Heart right ventricle (tissue), 16 donors: ENCODE measurements around the gene KNDC1. TPM values are rescaled to one million over a fixed set of nuclear protein-coding genes. Genes with fewer than 3 reads are reported as not detected.
A peak's percentile ranks its signal among the peaks of the same experiment; 100 is the strongest.

ENCODE experiments used
- ATAC-seq, 8 donors: fragments of 200-7000 bp; cut with Tn5 transposase; one replicate each; pipeline ENCODE4 v1.9.1; 2020; ENCODE audit warnings: mild to moderate bottlenecking in 8 of 8, moderate library complexity in 8 of 8, moderate number of reproducible peaks in 1 of 8
- DNase-seq, 2 donors: peaks; one replicate each; pipeline ENCODE4 v3.0.0-alpha.2; 2020
- H3K27ac ChIP-seq, 10 donors: fragments of 200-600 bp; sonication (generic) in 2 of 10; one replicate each; pipeline versions ENCODE4 v1.5.0 to v1.8.0; 2020 to 2022; ENCODE audit warnings: mild to moderate bottlenecking in 3 of 10
- H3K27me3 ChIP-seq, 7 donors: fragments of 200-600 bp; one replicate each; pipeline ENCODE4 v1.8.0; 2021 to 2022; ENCODE audit warnings: mild to moderate bottlenecking in 2 of 7
- H3K36me3 ChIP-seq, 9 donors: fragments of 200-600 bp; sonication (generic) in 1 of 9; one replicate each; pipeline versions ENCODE4 v1.5.0 to v1.8.0; 2020 to 2022; ENCODE audit warnings: mild to moderate bottlenecking in 2 of 9
- H3K4me1 ChIP-seq, 9 donors: fragments of 200-600 bp; sonication (generic) in 1 of 9; one replicate each; pipeline versions ENCODE4 v1.5.0 to v1.8.0; 2020 to 2022; ENCODE audit warnings: mild to moderate bottlenecking in 4 of 9
- H3K4me3 ChIP-seq, 10 donors: fragments of 200-600 bp; sonication (generic) in 2 of 10; one replicate each; pipeline versions ENCODE4 v1.5.0 to v1.8.0; 2020 to 2022; ENCODE audit warnings: mild to moderate bottlenecking in 7 of 10, moderate library complexity in 2 of 10
- H3K9me3 ChIP-seq, 11 donors: fragments of 200-600 bp in 10 of 11; sonication (generic) in 2 of 11; one replicate each; pipeline versions ENCODE4 v1.5.0 to v1.8.0; 2013 to 2022; ENCODE audit warnings: mild to moderate bottlenecking in 2 of 11, control low read depth in 1 of 11, moderate library complexity in 1 of 11
- CTCF ChIP-seq, 9 donors: fragments of 200-600 bp; sonication (generic) in 2 of 9; IDR thresholded peaks; one replicate each; pipeline versions ENCODE4 v1.5.0 to v1.8.0; 2021 to 2022; ENCODE audit warnings: antibody characterized with exemption in 9 of 9, mild to moderate bottlenecking in 5 of 9, moderate library complexity in 1 of 9
- WGBS, 2 donors: extraction: QIAGEN DNeasy Blood & Tissue Kit; methylation state at CpG; one replicate each; pipeline ENCODE4 v1.1.7; 2013; ENCODE audit warnings: inconsistent platforms in 1 of 2; 5-methylcytosine and 5-hydroxymethylcytosine counted together
- intact Hi-C, 10 donors: fragments of 100-400 bp; cut with DNase I; formaldehyde crosslinking; loops; one replicate each; pipeline versions ENCODE4 v1.11.1 to v1.14.2; 2022
- polyA plus RNA-seq, 2 donors: library from polyadenylated mRNA; stranded (reverse); fragments of 200-250 nt; gene quantifications; one replicate each; pipeline ENCODE4 v1.2.3, GENCODE V29; 2013
- total RNA-seq, 10 donors: library from RNA; stranded (reverse); fragmentation: NEBNext Ultra II Directional in 3 of 10; extraction: Animal tissue kit (Norgen Biotek cat#: 25700) in 3 of 10; gene quantifications; one replicate each; pipeline versions ENCODE4 v1.2.1 to v1.2.4, GENCODE V29; 2021 to 2023
- donor health status: Arrhythmogenic right ventricular cardiomyopathy.
- donor health status: ischemic (EF 13 %, LVEDD 7.1; RV severe dilation, severe dysfunction).
- donor health status: healthy with polysubstance abuse.
- donor health status: DM: no; HTN: yes; CAD: no.
- donor health status: DM: no; HTN: no; CAD: no.
- donor health status: ischemic (EF 25% LVEDD 6.9; RV normal size, moderate dysfunction).
- donor health status: ischemic (EF 25% LVEDD 5.7; RV mildly dilated, moderate dysfunction).
- donor health status: healthy.
- donor health status: DM: yes; HTN: yes; CAD: no.
- donor health status: Ischemic cardiomyopathy.
- donor health status: ischemic (EF 35%, LVEDD 5.7; RV mildly dilated, moderate dysfunction).
- donor health status: nonischemic (EF 11% LVEDD 7.7; RV severe dilation, severe dysfunction).
- donor health status: DM: yes; HTN: yes; CAD: no.
- donor health status: PGD.
- donor health status: ischemic (EF 29% LVEDD 5.4; RV normal size, mild dysfunction).
- donor health status: nonischemic (EF 23%, LVEDD 6.1; RV moderate dilation, normal function).

KNDC1 gene
- total and polyA plus RNA-seq, 12 donors = 0.04 to 0.88 (median 0.14) TPM; not detected in 3

- WGBS, 2 donors = 14 to 16% methylated on average over 15 of the region's 15 CpGs
- H3K4me1 ChIP-seq = peaks cover 0 to 36% (median 22%) of the 10 kb centered on the region in 9 donors
- peaks cover 34 to 96% (median 90%) of the 10 kb centered on the region in 7 donors for H3K27me3 ChIP-seq
- no peak for DNase-seq
- H3K27ac ChIP-seq = no peak overlapping the region
- no peak for ATAC-seq
- no peaks in the 10 kb centered on the region for H3K9me3 ChIP-seq
- no peak overlapping the region for H3K4me3 ChIP-seq
- intact Hi-C loops = no loop called here
- no peaks in the 10 kb centered on the region for H3K36me3 ChIP-seq
- TF ChIP-seq CTCF (IDR thresholded peaks at IDR 0.05) = no peak
Measured at GRCh38 chr10:133238466-133238804, 78.4 kb downstream of the KNDC1 start.

- DNase-seq (no peak), ATAC-seq (no peak)
- no peak overlapping the region for H3K27ac ChIP-seq
- TF ChIP-seq CTCF (IDR thresholded peaks at IDR 0.05) = no peak
- WGBS, 2 donors = 69 to 74% methylated on average over 15 of the region's 15 CpGs
- no peaks in the 10 kb centered on the region for H3K9me3 ChIP-seq
- peaks cover 34 to 98% (median 96%) of the 10 kb centered on the region in 7 donors for H3K27me3 ChIP-seq
- H3K4me3 ChIP-seq = no peak overlapping the region
- intact Hi-C loops = no loop called here
- H3K36me3 ChIP-seq = no peaks in the 10 kb centered on the region
- H3K4me1 ChIP-seq = peaks cover 0 to 35% (median 22%) of the 10 kb centered on the region in 9 donors
Measured at GRCh38 chr10:133239990-133240389, 80.0 kb downstream of the KNDC1 start.

- peak overlapping the region in 1 of 10 donors; percentile 26 for H3K4me3 ChIP-seq
- DNase-seq (no peak), ATAC-seq (no peak)
- intact Hi-C loops = no loop called here
- peaks cover 18 to 98% (median 96%) of the 10 kb centered on the region in 7 donors for H3K27me3 ChIP-seq
- no peak for TF ChIP-seq CTCF (IDR thresholded peaks at IDR 0.05)
- H3K27ac ChIP-seq = no peak overlapping the region
- no peaks in the 10 kb centered on the region for H3K9me3 ChIP-seq
- WGBS, 2 donors = 67 to 71% methylated on average over 25 of the region's 25 CpGs
- H3K36me3 ChIP-seq = no peaks in the 10 kb centered on the region
- H3K4me1 ChIP-seq = peaks cover 0 to 23% (median 13%) of the 10 kb centered on the region in 9 donors
Measured at GRCh38 chr10:133241501-133242205, 81.6 kb downstream of the KNDC1 start.

GRCh38 chr10:133242611-133243356 is 82.8 kb downstream of the KNDC1 start:
- no peak for TF ChIP-seq CTCF (IDR thresholded peaks at IDR 0.05)
- DNase-seq (no peak), ATAC-seq (no peak)
- intact Hi-C loops = no loop called here
- whole genome bisulfite sequencing, 2 donors = 73 to 76% methylated on average over 27 of the region's 27 CpGs
- H3K4me3 ChIP-seq = no peak overlapping the region
- no peaks in the 10 kb centered on the region for H3K9me3 ChIP-seq
- no peak overlapping the region for H3K27ac ChIP-seq
- peaks cover 0 to 13% (median 2%) of the 10 kb centered on the region in 9 donors for H3K4me1 ChIP-seq
- H3K36me3 ChIP-seq = no peaks in the 10 kb centered on the region
- H3K27me3 ChIP-seq = peaks cover 12 to 97% (median 96%) of the 10 kb centered on the region in 7 donors
